Fibroblast of pulmonary artery (primary cell): ENCODE results near the gene COX6A1.

Experiments
- DNase-seq: peaks from one replicate; pipeline ENCODE4 v3.0.0-alpha.2; 2010; ENCODE audit warnings: low read depth
- H3K4me3 ChIP-seq: replicated peaks from 2 replicates; pipeline ENCODE4 v1.5.1; 2011; ENCODE audit warnings: low read depth, mild to moderate bottlenecking, control low read depth, low read length, moderate library complexity
- CTCF ChIP-seq: IDR thresholded peaks from 2 replicates; pipeline ENCODE4 v1.5.1; 2011; ENCODE audit warnings: mild to moderate bottlenecking, control low read depth, low read length, inconsistent platforms; ENCODE audit errors: missing control alignments

Gene COX6A1

GRCh38 chr12:120402217-120402616 lies 35.7 kb upstream of the COX6A1 start:
- no peak for TF ChIP-seq CTCF
- no peak for DNase-seq
- no peak overlapping the region for H3K4me3 ChIP-seq

- H3K4me3 ChIP-seq = no peak overlapping the region
- no peak for TF ChIP-seq CTCF
These were observed 34.0 kb upstream of the COX6A1 start for GRCh38 chr12:120403869-120404268.

GRCh38 chr12:120404271-120404670 lies 33.6 kb upstream of the COX6A1 start:
- DNase-seq = no peak
- no peak for TF ChIP-seq CTCF
- no peak overlapping the region for H3K4me3 ChIP-seq

More at GRCh38 chr12:120403869-120404268, 34.0 kb upstream of the COX6A1 start:
- no peak for DNase-seq

- TF ChIP-seq CTCF = no peak
- DNase-seq = no peak
- no peak overlapping the region for H3K4me3 ChIP-seq
These were observed 31.8 kb upstream of the COX6A1 start for GRCh38 chr12:120406069-120406468.

GRCh38 chr12:120406553-120406952 lies 31.4 kb upstream of the COX6A1 start:
- no peak overlapping the region for H3K4me3 ChIP-seq
- TF ChIP-seq CTCF = no peak
- no peak for DNase-seq

- DNase-seq = no peak
- no peak for TF ChIP-seq CTCF
- H3K4me3 ChIP-seq = no peak overlapping the region
These were observed 29.1 kb upstream of the COX6A1 start for GRCh38 chr12:120408771-120409170.

- no peak for DNase-seq
- no peak for TF ChIP-seq CTCF
- H3K4me3 ChIP-seq = no peak overlapping the region
These were observed 25.5 kb upstream of the COX6A1 start for GRCh38 chr12:120412421-120412820.
